ENCODE data around the gene EXOC2. TPM values are rescaled to one million over a fixed set of nuclear protein-coding genes. Genes with fewer than 3 reads are reported as not detected.

EXOC2 gene
- total RNA-seq, 1 donor from 2014 or later, result 30.1 TPM

GRCh38 chr6:659716-660581, 33.0 kb downstream of the EXOC2 start:
- no peak for DNase-seq (ENCODE audit: extremely low spot score, unreplicated experiment)
- Mint-ChIP-seq H3K4me1 (ENCODE audit: unreplicated experiment) (peaks cover 40% of the 10 kb centered on the region), H3K9me3 (ENCODE audit: unreplicated experiment) (peaks cover 6% of the 10 kb centered on the region), H3K36me3 (ENCODE audit: unreplicated experiment) (peaks cover 3% of the 10 kb centered on the region), H3K27ac (ENCODE audit: unreplicated experiment) (peak overlapping the region; percentile 62), H3K27me3 (ENCODE audit: unreplicated experiment) (no peaks in the 10 kb centered on the region), H3K4me3 (ENCODE audit: unreplicated experiment) (no peak overlapping the region)
- no peak for TF ChIP-seq CTCF (IDR thresholded peaks at IDR 0.05)

GRCh38 chr6:658244-658643, 34.7 kb downstream of the EXOC2 start:
- H3K9me3 Mint-ChIP-seq (ENCODE audit: unreplicated experiment), result peaks cover 8% of the 10 kb centered on the region
- H3K27me3 Mint-ChIP-seq (ENCODE audit: unreplicated experiment), result no peaks in the 10 kb centered on the region
- H3K4me1 Mint-ChIP-seq (ENCODE audit: unreplicated experiment), result peaks cover 42% of the 10 kb centered on the region
- no peak overlapping the region for H3K4me3 Mint-ChIP-seq (ENCODE audit: unreplicated experiment)
- TF ChIP-seq CTCF (IDR thresholded peaks at IDR 0.05), result no peak
- no peak for DNase-seq (ENCODE audit: extremely low spot score, unreplicated experiment)
- H3K36me3 Mint-ChIP-seq (ENCODE audit: unreplicated experiment), result peaks cover 9% of the 10 kb centered on the region
- H3K27ac Mint-ChIP-seq (ENCODE audit: unreplicated experiment), result peak overlapping the region; percentile 82

GRCh38 chr6:657743-658142, 35.2 kb downstream of the EXOC2 start:
- Mint-ChIP-seq H3K4me3 (ENCODE audit: unreplicated experiment) (no peak overlapping the region), H3K27ac (ENCODE audit: unreplicated experiment) (peak overlapping the region; percentile 82), H3K9me3 (ENCODE audit: unreplicated experiment) (peaks cover 8% of the 10 kb centered on the region), H3K4me1 (ENCODE audit: unreplicated experiment) (peaks cover 43% of the 10 kb centered on the region), H3K27me3 (ENCODE audit: unreplicated experiment) (no peaks in the 10 kb centered on the region), H3K36me3 (ENCODE audit: unreplicated experiment) (peaks cover 9% of the 10 kb centered on the region)
- no peak for TF ChIP-seq CTCF (IDR thresholded peaks at IDR 0.05)
- no peak for DNase-seq (ENCODE audit: extremely low spot score, unreplicated experiment)

GRCh38 chr6:656460-657252, 36.3 kb downstream of the EXOC2 start, which contains the start of gene HUS1B:
HUS1B (minus strand) TSS chr6:657100; CDS start chr6:656944, 156 bp downstream.
- H3K9me3 Mint-ChIP-seq (ENCODE audit: unreplicated experiment), result peaks cover 8% of the 10 kb centered on the region
- DNase-seq (ENCODE audit: extremely low spot score, unreplicated experiment), result no peak
- no peak within 1 kb of the TSS for H3K4me3 Mint-ChIP-seq (ENCODE audit: unreplicated experiment)
- no peak for TF ChIP-seq CTCF (IDR thresholded peaks at IDR 0.05)
- peaks cover 9% of the 10 kb centered on the region for H3K36me3 Mint-ChIP-seq (ENCODE audit: unreplicated experiment)
- peaks cover 46% of the 10 kb centered on the region for H3K4me1 Mint-ChIP-seq (ENCODE audit: unreplicated experiment)
- H3K27ac Mint-ChIP-seq (ENCODE audit: unreplicated experiment), result peak within 1 kb of the TSS; percentile 82
- no peaks in the 10 kb centered on the region for H3K27me3 Mint-ChIP-seq (ENCODE audit: unreplicated experiment)

- Mint-ChIP-seq H3K4me1 (ENCODE audit: unreplicated experiment) (peaks cover 31% of the 10 kb centered on the region), H3K9me3 (ENCODE audit: unreplicated experiment) (peaks cover 8% of the 10 kb centered on the region), H3K27ac (ENCODE audit: unreplicated experiment) (no peak overlapping the region), H3K36me3 (ENCODE audit: unreplicated experiment) (peaks cover 9% of the 10 kb centered on the region), H3K27me3 (ENCODE audit: unreplicated experiment) (no peaks in the 10 kb centered on the region), H3K4me3 (ENCODE audit: unreplicated experiment) (no peak overlapping the region)
- no peak for DNase-seq (ENCODE audit: extremely low spot score, unreplicated experiment)
- no peak for TF ChIP-seq CTCF (IDR thresholded peaks at IDR 0.05)
Measured at GRCh38 chr6:654136-654535, 38.8 kb downstream of the EXOC2 start.

Measured in osteocyte (in vitro differentiated cells).